SIG-M5 (cell line): ENCODE measurements around the gene FKBP1B.
"Not testable (repeated sequence)": the region's sequence is repeated elsewhere in the genome, so short reads cannot be mapped to it uniquely, and the experiment has no call there.

Source experiments
- DNase-seq: peaks from one replicate; lab custom pipeline; 2025; lab: John Stamatoyannopoulos, UW

FKBP1B gene

GRCh38 chr2:24104110-24104650 is 54.6 kb downstream of the FKBP1B start:
- no peak for DNase-seq

GRCh38 chr2:24104906-24105305 is 55.4 kb downstream of the FKBP1B start:
- DNase-seq: no peak

- no peak for DNase-seq
These were observed 56.3 kb downstream of the FKBP1B start for GRCh38 chr2:24105816-24106215.

- DNase-seq: no peak
These were observed 57.2 kb downstream of the FKBP1B start for GRCh38 chr2:24106786-24107185.

GRCh38 chr2:24107336-24107735 is 57.8 kb downstream of the FKBP1B start:
- DNase-seq: no peak

GRCh38 chr2:24109431-24109830 is 59.9 kb downstream of the FKBP1B start:
- not testable (repeated sequence) for DNase-seq

- DNase-seq: no peak
These were observed 61.2 kb downstream of the FKBP1B start for GRCh38 chr2:24110660-24111303.

- no peak for DNase-seq
These were observed 61.9 kb downstream of the FKBP1B start for GRCh38 chr2:24111407-24111901.
